Measurements from ENCODE around the gene UIMC1.
"Not testable (repeated sequence)": the region's sequence is repeated elsewhere in the genome, so short reads cannot be mapped to it uniquely, and the experiment has no call there.

Gene UIMC1

GRCh38 chr5:176995122-176995490 lies 11.5 kb downstream of the UIMC1 start:
- Mint-ChIP-seq H3K4me1 (ENCODE audit: low read depth) (peaks cover 41% of the 10 kb centered on the region), H3K27ac (no peak overlapping the region), H3K36me3 (peaks cover 13% of the 10 kb centered on the region), H3K27me3 (no peaks in the 10 kb centered on the region), H3K4me3 (no peak overlapping the region), H3K9me3 (ENCODE audit: low read depth) (no peaks in the 10 kb centered on the region)

GRCh38 chr5:176994460-176995121 lies 12.0 kb downstream of the UIMC1 start:
- peaks cover 40% of the 10 kb centered on the region for H3K4me1 Mint-ChIP-seq (ENCODE audit: low read depth)
- no peak overlapping the region for H3K4me3 Mint-ChIP-seq
- H3K36me3 Mint-ChIP-seq, result peaks cover 13% of the 10 kb centered on the region
- no peak overlapping the region for H3K27ac Mint-ChIP-seq
- H3K27me3 Mint-ChIP-seq, result no peaks in the 10 kb centered on the region
- no peaks in the 10 kb centered on the region for H3K9me3 Mint-ChIP-seq (ENCODE audit: low read depth)

- Mint-ChIP-seq H3K36me3 (peaks cover 13% of the 10 kb centered on the region), H3K4me1 (ENCODE audit: low read depth) (peaks cover 42% of the 10 kb centered on the region)
- H3K27me3 Mint-ChIP-seq; H3K27ac Mint-ChIP-seq; H3K9me3 Mint-ChIP-seq (ENCODE audit: low read depth); H3K4me3 Mint-ChIP-seq: not testable (repeated sequence)
Measured at GRCh38 chr5:176993081-176993480, 13.5 kb downstream of the UIMC1 start.

- H3K27me3 Mint-ChIP-seq, result no peaks in the 10 kb centered on the region
- peaks cover 37% of the 10 kb centered on the region for H3K4me1 Mint-ChIP-seq (ENCODE audit: low read depth)
- H3K9me3 Mint-ChIP-seq (ENCODE audit: low read depth), result no peaks in the 10 kb centered on the region
- no peaks in the 10 kb centered on the region for H3K36me3 Mint-ChIP-seq
- H3K27ac Mint-ChIP-seq, result no peak overlapping the region
- H3K4me3 Mint-ChIP-seq, result no peak overlapping the region
Measured at GRCh38 chr5:176987583-176987982, 19.0 kb downstream of the UIMC1 start.

GRCh38 chr5:176986280-176986679 lies 20.3 kb downstream of the UIMC1 start:
- H3K4me3 Mint-ChIP-seq, result no peak overlapping the region
- no peaks in the 10 kb centered on the region for H3K9me3 Mint-ChIP-seq (ENCODE audit: low read depth)
- no peaks in the 10 kb centered on the region for H3K36me3 Mint-ChIP-seq
- peak overlapping the region; percentile 64 for H3K27ac Mint-ChIP-seq
- H3K4me1 Mint-ChIP-seq (ENCODE audit: low read depth), result peaks cover 39% of the 10 kb centered on the region
- no peaks in the 10 kb centered on the region for H3K27me3 Mint-ChIP-seq

- H3K4me1 Mint-ChIP-seq (ENCODE audit: low read depth), result peaks cover 37% of the 10 kb centered on the region
- H3K27me3 Mint-ChIP-seq, result no peaks in the 10 kb centered on the region
- peak overlapping the region; percentile 64 for H3K27ac Mint-ChIP-seq
- no peaks in the 10 kb centered on the region for H3K36me3 Mint-ChIP-seq
- no peaks in the 10 kb centered on the region for H3K9me3 Mint-ChIP-seq (ENCODE audit: low read depth)
- peak overlapping the region; percentile 38 for H3K4me3 Mint-ChIP-seq
Measured at GRCh38 chr5:176985516-176985915, 21.1 kb downstream of the UIMC1 start.

- H3K4me1 Mint-ChIP-seq (ENCODE audit: low read depth), result peaks cover 34% of the 10 kb centered on the region
- H3K9me3 Mint-ChIP-seq (ENCODE audit: low read depth); H3K4me3 Mint-ChIP-seq; H3K36me3 Mint-ChIP-seq; H3K27ac Mint-ChIP-seq; H3K27me3 Mint-ChIP-seq: not testable (repeated sequence)
Measured at GRCh38 chr5:176984176-176984575, 22.4 kb downstream of the UIMC1 start.

GRCh38 chr5:176983593-176983992 lies 23.0 kb downstream of the UIMC1 start:
- H3K27ac Mint-ChIP-seq; H3K36me3 Mint-ChIP-seq; H3K9me3 Mint-ChIP-seq (ENCODE audit: low read depth); H3K4me3 Mint-ChIP-seq; H3K27me3 Mint-ChIP-seq: not testable (repeated sequence)
- H3K4me1 Mint-ChIP-seq (ENCODE audit: low read depth), result peaks cover 34% of the 10 kb centered on the region

- H3K27ac Mint-ChIP-seq; H3K27me3 Mint-ChIP-seq; H3K36me3 Mint-ChIP-seq; H3K9me3 Mint-ChIP-seq (ENCODE audit: low read depth); H3K4me3 Mint-ChIP-seq: not testable (repeated sequence)
- H3K4me1 Mint-ChIP-seq (ENCODE audit: low read depth), result peaks cover 31% of the 10 kb centered on the region
Measured at GRCh38 chr5:176983112-176983511, 23.5 kb downstream of the UIMC1 start.

GRCh38 chr5:176980818-176981217 lies 25.8 kb downstream of the UIMC1 start:
- peaks cover 4% of the 10 kb centered on the region for H3K36me3 Mint-ChIP-seq

GRCh38 chr5:176979669-176980068 lies 26.9 kb downstream of the UIMC1 start:
- peaks cover 10% of the 10 kb centered on the region for H3K4me1 Mint-ChIP-seq (ENCODE audit: low read depth)
- H3K4me3 Mint-ChIP-seq, result no peak overlapping the region
- no peaks in the 10 kb centered on the region for H3K27me3 Mint-ChIP-seq
- peaks cover 4% of the 10 kb centered on the region for H3K36me3 Mint-ChIP-seq
- no peaks in the 10 kb centered on the region for H3K9me3 Mint-ChIP-seq (ENCODE audit: low read depth)
- H3K27ac Mint-ChIP-seq, result no peak overlapping the region

More at GRCh38 chr5:176980818-176981217, 25.8 kb downstream of the UIMC1 start:
- no peak overlapping the region for H3K27ac Mint-ChIP-seq
- H3K27me3 Mint-ChIP-seq, result no peaks in the 10 kb centered on the region
- H3K4me1 Mint-ChIP-seq (ENCODE audit: low read depth), result peaks cover 18% of the 10 kb centered on the region
- no peak overlapping the region for H3K4me3 Mint-ChIP-seq
- no peaks in the 10 kb centered on the region for H3K9me3 Mint-ChIP-seq (ENCODE audit: low read depth)

GRCh38 chr5:176965633-176966032 lies 40.9 kb downstream of the UIMC1 start:
- no peaks in the 10 kb centered on the region for H3K27me3 Mint-ChIP-seq
- H3K36me3 Mint-ChIP-seq, result peaks cover 13% of the 10 kb centered on the region
- H3K4me1 Mint-ChIP-seq (ENCODE audit: low read depth), result peaks cover 1% of the 10 kb centered on the region
- H3K4me3 Mint-ChIP-seq, result no peak overlapping the region
- no peak overlapping the region for H3K27ac Mint-ChIP-seq
- no peaks in the 10 kb centered on the region for H3K9me3 Mint-ChIP-seq (ENCODE audit: low read depth)

GRCh38 chr5:176959051-176959450 lies 47.5 kb downstream of the UIMC1 start:
- Mint-ChIP-seq H3K27ac (no peak overlapping the region), H3K4me1 (ENCODE audit: low read depth) (peaks cover 13% of the 10 kb centered on the region), H3K4me3 (no peak overlapping the region), H3K9me3 (ENCODE audit: low read depth) (no peaks in the 10 kb centered on the region), H3K27me3 (no peaks in the 10 kb centered on the region), H3K36me3 (peaks cover 16% of the 10 kb centered on the region)

- Mint-ChIP-seq H3K4me3 (no peak overlapping the region), H3K27ac (no peak overlapping the region), H3K9me3 (ENCODE audit: low read depth) (no peaks in the 10 kb centered on the region), H3K36me3 (peaks cover 20% of the 10 kb centered on the region), H3K27me3 (no peaks in the 10 kb centered on the region), H3K4me1 (ENCODE audit: low read depth) (peaks cover 13% of the 10 kb centered on the region)
Measured at GRCh38 chr5:176956756-176957155, 49.8 kb downstream of the UIMC1 start.

- H3K4me1 Mint-ChIP-seq (ENCODE audit: low read depth), result peaks cover 13% of the 10 kb centered on the region
- peaks cover 21% of the 10 kb centered on the region for H3K36me3 Mint-ChIP-seq
- H3K4me3 Mint-ChIP-seq, result no peak overlapping the region
- H3K27ac Mint-ChIP-seq, result no peak overlapping the region
- H3K27me3 Mint-ChIP-seq, result no peaks in the 10 kb centered on the region
- H3K9me3 Mint-ChIP-seq (ENCODE audit: low read depth), result no peaks in the 10 kb centered on the region
Measured at GRCh38 chr5:176955895-176956294, 50.7 kb downstream of the UIMC1 start.

- no peaks in the 10 kb centered on the region for H3K27me3 Mint-ChIP-seq
- H3K4me3 Mint-ChIP-seq, result no peak overlapping the region
- peaks cover 23% of the 10 kb centered on the region for H3K36me3 Mint-ChIP-seq
- no peaks in the 10 kb centered on the region for H3K9me3 Mint-ChIP-seq (ENCODE audit: low read depth)
- H3K4me1 Mint-ChIP-seq (ENCODE audit: low read depth), result peaks cover 11% of the 10 kb centered on the region
- H3K27ac Mint-ChIP-seq, result no peak overlapping the region
Measured at GRCh38 chr5:176954050-176954449, 52.5 kb downstream of the UIMC1 start.

Data from activated naive CD8-positive, alpha-beta T cell (primary cell).